Choroid plexus epithelial cell (primary cell): ENCODE data around the gene SF3A1.

Source experiments
- DNase-seq: peaks from one replicate; pipeline ENCODE4 v3.0.0-alpha.2; 2010; ENCODE audit warnings: low read depth
- H3K4me3 ChIP-seq: 2 replicates; pipeline ENCODE4 v1.5.1; 2011; ENCODE audit warnings: low read depth, mild to moderate bottlenecking, control low read depth, low read length, moderate library complexity
- TF ChIP-seq, protein P1 (sequence below): conservative IDR thresholded peaks from 2 replicates; pipeline ENCODE4 v1.5.1; 2011; ENCODE audit warnings: low read depth, mild to moderate bottlenecking, control low read depth, inconsistent platforms, low read length, moderate library complexity

SF3A1 gene

DNA sequence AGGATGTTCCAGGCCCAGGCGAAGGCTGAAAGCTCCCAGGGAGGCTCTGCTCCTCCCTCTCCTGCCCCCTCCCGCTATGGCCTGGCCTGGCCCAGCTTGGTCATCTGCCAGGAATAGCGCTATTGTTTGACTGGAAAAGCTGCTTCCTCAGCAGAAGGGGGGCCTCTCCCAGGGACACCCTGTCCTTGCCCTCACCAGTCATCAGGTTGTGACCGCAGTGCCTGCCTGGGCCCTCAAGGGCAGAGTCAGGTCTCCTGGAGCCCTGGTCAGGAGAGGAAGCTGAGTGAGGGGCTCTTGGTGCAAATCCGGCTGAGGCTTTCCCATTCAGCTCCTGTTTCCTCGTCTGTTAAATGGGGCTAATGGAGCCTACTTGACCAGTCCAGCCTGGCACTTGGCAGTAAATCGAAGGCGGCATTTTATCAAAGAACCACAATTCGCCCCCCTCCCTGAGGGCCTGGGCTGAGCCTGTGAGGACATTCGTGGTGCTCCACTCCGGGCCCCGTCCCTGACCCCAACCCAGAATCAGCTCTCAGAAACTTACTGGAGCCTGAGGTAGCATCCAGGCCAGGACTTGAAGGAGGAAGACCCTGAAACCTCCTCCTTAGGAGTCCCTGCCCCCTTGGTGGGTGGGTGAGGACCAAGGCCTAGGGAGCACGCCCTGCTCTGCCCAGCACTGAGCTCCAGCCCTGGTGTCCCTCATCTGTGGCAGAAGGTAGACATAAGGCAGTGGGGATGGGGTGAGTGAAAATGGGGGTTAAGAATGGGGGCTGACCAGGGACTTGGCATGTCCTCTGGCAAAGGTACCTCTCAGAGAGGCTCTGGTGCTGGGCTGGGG lies 65.4 kb downstream of the SF3A1 start:
- TF ChIP-seq, protein P1, sequence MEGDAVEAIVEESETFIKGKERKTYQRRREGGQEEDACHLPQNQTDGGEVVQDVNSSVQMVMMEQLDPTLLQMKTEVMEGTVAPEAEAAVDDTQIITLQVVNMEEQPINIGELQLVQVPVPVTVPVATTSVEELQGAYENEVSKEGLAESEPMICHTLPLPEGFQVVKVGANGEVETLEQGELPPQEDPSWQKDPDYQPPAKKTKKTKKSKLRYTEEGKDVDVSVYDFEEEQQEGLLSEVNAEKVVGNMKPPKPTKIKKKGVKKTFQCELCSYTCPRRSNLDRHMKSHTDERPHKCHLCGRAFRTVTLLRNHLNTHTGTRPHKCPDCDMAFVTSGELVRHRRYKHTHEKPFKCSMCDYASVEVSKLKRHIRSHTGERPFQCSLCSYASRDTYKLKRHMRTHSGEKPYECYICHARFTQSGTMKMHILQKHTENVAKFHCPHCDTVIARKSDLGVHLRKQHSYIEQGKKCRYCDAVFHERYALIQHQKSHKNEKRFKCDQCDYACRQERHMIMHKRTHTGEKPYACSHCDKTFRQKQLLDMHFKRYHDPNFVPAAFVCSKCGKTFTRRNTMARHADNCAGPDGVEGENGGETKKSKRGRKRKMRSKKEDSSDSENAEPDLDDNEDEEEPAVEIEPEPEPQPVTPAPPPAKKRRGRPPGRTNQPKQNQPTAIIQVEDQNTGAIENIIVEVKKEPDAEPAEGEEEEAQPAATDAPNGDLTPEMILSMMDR, result no peak
- no peak overlapping the region for H3K4me3 ChIP-seq
- no peak for DNase-seq

DNA sequence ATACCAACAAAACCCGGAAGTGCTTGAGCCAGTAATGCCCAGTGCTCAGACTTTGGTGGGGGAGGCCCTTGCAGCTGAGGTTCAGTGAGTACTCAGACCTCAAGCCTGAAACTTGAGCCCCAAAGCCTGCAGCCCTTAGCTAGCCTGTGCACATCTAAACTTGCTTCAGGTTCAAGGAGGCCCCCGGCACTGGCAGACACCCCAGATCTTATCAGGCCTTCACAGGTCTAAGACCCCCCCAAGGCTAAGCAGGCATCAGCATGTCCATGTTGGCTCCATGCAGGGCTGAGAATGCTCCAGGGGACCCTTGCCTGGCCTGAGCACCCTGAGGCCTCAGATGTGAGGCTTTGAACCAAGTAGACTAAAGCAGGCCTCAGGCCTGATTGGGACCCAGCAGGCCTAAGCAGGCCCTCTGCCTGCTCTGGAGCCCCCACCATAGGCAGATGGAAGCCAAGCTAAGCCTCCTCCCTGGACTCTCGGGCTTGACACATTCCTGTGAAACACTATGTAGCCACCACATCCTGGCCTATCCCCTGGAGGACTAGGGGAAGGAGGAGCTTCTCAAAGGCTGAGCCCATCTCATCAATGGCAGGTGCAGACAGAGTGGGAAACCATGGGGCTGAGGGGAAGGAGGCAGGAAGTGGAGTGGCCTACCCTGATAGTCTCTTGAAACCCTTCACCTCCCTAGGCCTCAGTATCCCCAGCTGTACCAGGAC lies 66.2 kb downstream of the SF3A1 start:
- no peak overlapping the region for H3K4me3 ChIP-seq
- DNase-seq, result peak; percentile 86

DNA sequence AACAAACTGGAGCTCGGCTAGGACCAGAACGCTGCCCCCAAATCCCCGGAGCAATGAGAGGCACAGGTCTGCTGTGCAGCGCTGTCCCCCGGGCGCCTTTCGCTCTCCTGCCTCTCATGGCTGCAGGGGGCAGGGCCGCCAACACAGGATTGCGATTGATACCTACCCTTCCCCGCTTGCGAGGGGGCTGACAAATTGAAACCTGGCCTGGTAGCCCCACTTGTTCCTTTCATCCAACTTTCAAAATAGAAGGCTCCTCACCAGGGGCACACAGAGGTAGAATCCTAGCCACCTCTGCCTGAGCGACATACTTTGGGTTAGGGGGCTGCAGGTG lies 66.7 kb downstream of the SF3A1 start:
- TF ChIP-seq, protein P1, result no peak
- no peak for DNase-seq
- peak overlapping the region; percentile 82 for H3K4me3 ChIP-seq

More for the DNA sequence above, 66.2 kb downstream of the SF3A1 start:
- TF ChIP-seq, protein P1, result no peak

DNA sequence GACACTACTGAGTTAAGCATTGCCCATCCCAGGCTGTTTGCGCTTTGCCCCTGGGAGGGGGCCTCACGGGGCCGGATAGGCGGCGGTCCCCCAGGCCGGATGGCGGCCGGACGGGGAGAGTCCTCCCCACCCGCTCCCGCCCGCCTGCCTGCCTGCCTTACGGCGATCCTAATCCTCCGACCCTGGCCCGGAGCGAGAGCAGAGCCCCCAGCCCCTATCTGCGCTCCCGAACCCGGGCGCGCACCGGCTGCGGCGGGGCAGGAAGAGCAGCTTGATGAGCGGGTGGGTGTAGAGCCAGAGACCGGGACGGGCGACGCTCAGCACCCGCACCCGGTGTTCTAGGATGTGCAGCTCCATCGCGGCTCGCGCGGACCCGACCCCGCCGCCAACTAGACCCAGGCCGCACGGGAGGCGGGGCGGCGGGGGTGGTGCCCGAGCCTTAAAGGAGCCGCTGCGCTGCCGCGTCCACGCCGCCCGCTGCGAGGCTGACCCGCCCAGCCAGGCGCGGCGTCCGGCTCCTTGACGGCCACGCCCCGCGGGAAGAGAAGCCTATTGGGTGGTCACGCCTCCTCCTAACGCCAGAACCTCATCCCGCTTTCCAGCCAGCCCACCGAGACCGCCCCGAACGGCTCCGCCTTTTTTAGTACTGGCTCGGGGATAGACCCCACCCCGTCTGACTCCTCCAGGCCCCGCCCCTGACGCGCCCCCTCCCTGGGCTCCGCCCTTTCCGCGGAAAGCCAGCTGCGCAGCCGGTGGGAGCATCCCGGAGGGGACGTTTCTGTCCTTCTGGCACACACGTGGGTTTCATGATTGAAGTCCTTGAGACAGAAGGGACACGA lies 67.3 kb downstream of the SF3A1 start, which contains the start of gene CASTOR1:
Gene CASTOR1, minus strand, starts transcription at position 365 of the 839 bp plus-strand sequence. Its CDS starts 8 bp downstream, at position 357.
- H3K4me3 ChIP-seq, result peak within 1 kb of the TSS; percentile 82

DNA sequence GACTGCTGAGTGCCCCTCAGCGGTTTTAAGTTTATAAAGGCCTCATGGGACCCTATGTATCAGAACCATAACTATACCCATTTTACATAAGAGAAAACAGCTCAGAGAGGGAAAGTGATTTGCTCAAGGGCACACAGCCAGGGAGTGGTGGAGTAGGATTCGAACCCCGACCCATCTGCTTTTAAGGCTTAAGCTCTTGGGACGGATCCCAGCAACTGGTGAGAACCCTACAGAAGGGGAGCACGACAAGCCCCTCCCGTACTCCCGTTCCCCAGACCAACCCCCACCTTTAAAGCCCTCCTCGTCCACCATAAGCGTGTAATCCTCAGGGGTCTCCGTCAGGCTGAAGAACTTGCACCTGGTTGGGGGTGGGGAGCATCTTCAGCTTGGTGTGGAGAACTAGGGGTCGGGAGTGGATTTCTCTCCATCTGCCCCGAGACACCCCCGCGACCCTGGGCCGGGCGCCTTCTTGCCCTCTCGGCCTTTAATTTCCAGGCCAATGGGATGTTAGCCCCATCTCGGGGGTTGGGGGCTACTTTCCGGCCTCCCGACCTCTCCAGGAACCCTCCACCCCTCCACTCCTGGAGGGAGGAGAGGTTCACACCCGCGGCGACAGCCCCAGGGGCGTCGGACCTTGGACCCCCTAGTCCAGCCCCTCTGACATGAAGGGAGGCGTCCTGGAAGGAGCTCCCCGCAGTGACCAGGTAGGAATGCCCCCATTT lies 68.1 kb downstream of the SF3A1 start:
- TF ChIP-seq, protein P1, result no peak
- no peak for DNase-seq
- peak overlapping the region; percentile 82 for H3K4me3 ChIP-seq

More for the DNA sequence above, 67.3 kb downstream of the SF3A1 start, which contains the start of gene CASTOR1:
- peak; percentile 99 for DNase-seq
- TF ChIP-seq, protein P1, result peak; percentile 0

DNA sequence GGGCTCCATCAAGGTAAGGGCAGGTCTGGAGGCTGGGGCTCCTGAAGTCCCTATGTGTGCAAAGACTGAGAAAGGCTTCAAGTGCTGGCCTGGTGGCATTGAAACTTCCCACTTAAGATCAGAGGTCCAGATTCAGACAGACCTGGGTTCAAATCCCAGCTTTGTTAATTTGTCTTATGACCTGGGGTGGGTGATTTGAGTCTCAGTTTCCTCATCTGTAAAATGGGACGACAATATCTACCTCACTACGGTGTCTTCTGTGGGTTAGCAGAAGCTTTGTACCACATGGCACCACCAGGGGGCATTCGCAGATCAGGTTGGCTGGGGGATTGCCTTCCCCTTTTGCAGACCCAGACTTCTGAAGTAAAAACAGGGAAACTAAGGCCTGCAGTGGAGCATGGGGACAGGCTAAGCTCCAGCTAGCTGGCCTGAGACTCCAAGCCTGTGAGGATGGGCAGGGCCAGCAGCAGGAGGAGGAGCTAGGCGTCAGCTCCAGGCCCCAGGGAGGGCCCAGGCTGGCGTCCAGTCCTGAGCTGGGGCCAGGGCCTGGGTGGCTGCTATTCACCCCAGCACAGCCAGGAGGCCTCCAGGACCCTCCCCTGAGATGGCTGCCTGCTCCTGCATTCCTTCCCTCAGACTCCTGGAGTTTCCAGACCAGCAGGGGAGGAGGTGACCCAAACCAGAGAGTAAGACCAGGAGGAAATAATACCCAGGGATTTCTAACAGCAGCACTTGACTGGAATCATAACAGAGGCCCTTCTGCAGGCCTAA lies 68.9 kb downstream of the SF3A1 start:
- peak overlapping the region; percentile 82 for H3K4me3 ChIP-seq
- DNase-seq, result peak; percentile 96
- TF ChIP-seq, protein P1, result peak; percentile 67
